HepG2 (cell line): Measurements from ENCODE around the gene BRD8. TPM values are rescaled to one million over a fixed set of nuclear protein-coding genes. Genes with fewer than 3 reads are reported as not detected.

Experiments used
- ATAC-seq: fragments of 200-7000 bp; cut with Tn5 transposase; 3 replicates; pipeline ENCODE4 v1.9.1; 2020; ENCODE audit warnings: mild to moderate bottlenecking, moderate library complexity
- BruUV-seq: library from RNA; stranded (reverse); fragments of 400-500 nt; replicated peaks from 2 replicates; lab custom pipeline; 2021; lab: Mats Ljungman, UMichigan
- CTCF ChIA-PET: fragments of 300-600 bp; formaldehyde crosslinking; extraction: SDS; loops from one replicate; lab custom pipeline; 2021; ENCODE audit warnings: low total read pairs, inconsistent platforms, low intra/inter-chr PET ratio; lab: Yijun Ruan, JAX
- POLR2A ChIA-PET: fragments of 350-600 bp; sonication (Branson Sonifier 250); formaldehyde crosslinking; loops from one replicate; lab custom pipeline; 2020; ENCODE audit warnings: antibody characterized with exemption, inconsistent platforms; lab: Yijun Ruan, JAX
- DNase-seq: peaks from one replicate; pipeline ENCODE4 v3.0.0-alpha.2; 2015; ENCODE audit warnings: low spot score
- FAIRE-seq: peaks from 3 replicates; lab custom pipeline; 2011; peaks lifted over from hg19 to GRCh38; lab: Jason Lieb, UNC
- H2AFZ ChIP-seq: one replicate; pipeline ENCODE4 v1.6.1; 2011; ENCODE audit warnings: low read length, inconsistent platforms
- H3K27ac ChIP-seq: fragments of 300-600 bp; 3 replicates; pipeline ENCODE4 v1.8.0; 2011; ENCODE audit warnings: mixed run types, mild to moderate bottlenecking, mixed read lengths, low read length, inconsistent platforms; ENCODE audit not compliant: insufficient read depth; ENCODE audit errors: extremely low read length
- H3K27me3 ChIP-seq, 2 experiments: fragments of 200-600 bp in 1 of 2; 2 replicates in 1 of 2; 3 replicates in 1 of 2; pipeline versions ENCODE4 v1.6.0 to v1.8.0; 2011; ENCODE audit warnings: low read length in 2 of 2, mild to moderate bottlenecking in 2 of 2, moderate library complexity in 2 of 2, inconsistent platforms in 1 of 2; ENCODE audit not compliant: insufficient read depth in 2 of 2, control insufficient read depth in 1 of 2
- H3K36me3 ChIP-seq, 2 experiments: fragments of 200-600 bp in 1 of 2; replicated peaks in 1 of 2; 2 replicates in 1 of 2; 3 replicates in 1 of 2; pipeline versions ENCODE4 v1.5.1 to v1.8.0; 2011; ENCODE audit warnings: low read length in 2 of 2, inconsistent platforms in 1 of 2; ENCODE audit not compliant: insufficient read depth in 2 of 2, control insufficient read depth in 1 of 2
- H3K4me1 ChIP-seq: 2 replicates; pipeline ENCODE4 v1.5.1; 2012; ENCODE audit warnings: low read length, inconsistent platforms; ENCODE audit not compliant: insufficient read depth
- H3K4me2 ChIP-seq: 2 replicates; pipeline ENCODE4 v1.6.0; 2011; ENCODE audit warnings: low read depth, low read length, inconsistent platforms
- H3K4me3 ChIP-seq, 3 experiments: fragments of 200-600 bp in 1 of 3; sonication (generic), shearing (Covaris generic) in 1 of 3; replicated peaks in 1 of 3; 2 replicates each; pipeline ENCODE4 v1.5.1; 2011 to 2016; ENCODE audit warnings: low read length in 3 of 3, inconsistent platforms in 2 of 3, low read depth in 2 of 3, mild to moderate bottlenecking in 2 of 3, control low read depth in 1 of 3, mixed read lengths in 1 of 3; ENCODE audit not compliant: insufficient read depth in 1 of 3
- H3K79me2 ChIP-seq: one replicate; pipeline ENCODE4 v1.6.1; 2011; ENCODE audit warnings: low read length, inconsistent platforms; ENCODE audit not compliant: insufficient read depth
- H3K9ac ChIP-seq: 2 replicates; pipeline ENCODE4 v1.6.0; 2011; ENCODE audit warnings: mild to moderate bottlenecking, low read depth, low read length, inconsistent platforms; ENCODE audit not compliant: insufficient read depth
- H3K9me3 ChIP-seq: 2 replicates; pipeline ENCODE4 v1.5.1; 2012; ENCODE audit warnings: mild to moderate bottlenecking, low read length
- H4K20me1 ChIP-seq: 2 replicates; pipeline ENCODE4 v1.6.0; 2011; ENCODE audit warnings: inconsistent platforms, mild to moderate bottlenecking, low read length, moderate library complexity; ENCODE audit not compliant: insufficient read depth
- NFRKB ChIP-seq: fragments of 450-650 bp; IDR thresholded peaks from 2 replicates; pipeline ENCODE4 v1.6.1; 2017
- TMF1 ChIP-seq: sonication (generic); formaldehyde crosslinking; IDR thresholded peaks from 2 replicates; pipeline ENCODE4 v1.8.1; 2022; ENCODE audit warnings: low read depth, missing genetic modification reagents
- ZNF101 ChIP-seq: sonication (generic); formaldehyde crosslinking; IDR thresholded peaks from 2 replicates; pipeline ENCODE4 v1.4.0; 2020; ENCODE audit warnings: mild to moderate bottlenecking, low read depth, missing genetic modification reagents, borderline replicate concordance
- WGBS: methylation state at CpG from one replicate; pipeline ENCODE4 v1.1.6; 2017; ENCODE audit warnings: low lambda C conversion rate; 5-methylcytosine and 5-hydroxymethylcytosine counted together
- in situ Hi-C: cut with HindIII; loops from 2 replicates; pipeline ENCODE4 v1.10.0; 2017; ENCODE audit warnings: low pct_unique_long_range_greater_than_20kb; ENCODE audit not compliant: extremely low pct_ligation_motif_present
- intact Hi-C: fragments of 100-400 bp; cut with micrococcal nuclease; formaldehyde crosslinking; loops from one replicate; pipeline ENCODE4 v1.10.0; 2022; ENCODE audit not compliant: unreplicated experiment
- polyA plus RNA-seq, 8 experiments: library from polyadenylated mRNA; depleted of rRNA in 3 of 8; stranded (reverse) in 7 of 8; unstranded in 1 of 8; fragments of >200 nt; fragmentation: Illumina TruSeq in 4 of 8; extraction: Trizol in 4 of 8; gene quantifications; 2 replicates each; pipeline versions ENCODE4 v1.2.1 to v1.2.3, GENCODE V29; 2011 to 2016; ENCODE audit warnings: low read depth in 4 of 8, missing spikeins in 1 of 8, mixed read lengths in 1 of 8; ENCODE audit not compliant: insufficient read depth in 1 of 8
- total RNA-seq, 5 experiments: library from RNA; depleted of rRNA; stranded (reverse); fragments of >200 nt; fragmentation: Illumina TruSeq; extraction: Trizol; gene quantifications; 2 replicates each; pipeline ENCODE4 v1.2.3, GENCODE V29; 2016; ENCODE audit warnings: low read depth in 1 of 5
- TF ChIP-seq, protein P1 (sequence below): IDR thresholded peaks from 2 replicates; pipeline ENCODE4 v1.6.1; 2018; ENCODE audit warnings: missing genetic modification reagents
- TF ChIP-seq, protein P2 (sequence below): sonication (generic); formaldehyde crosslinking; IDR thresholded peaks from 2 replicates; pipeline ENCODE4 v1.5.0; 2020; ENCODE audit warnings: missing genetic modification reagents
- TF ChIP-seq, protein P3 (sequence below): fragments of 450-650 bp; IDR thresholded peaks from 2 replicates; pipeline ENCODE4 v1.6.1; 2016

Gene BRD8
- total and polyA plus RNA-seq, 2 of the 13 experiments (the other 11 are each of a cell fraction or from before 2014, with no cell fraction given): 62.5 to 71.1 TPM

DNA sequence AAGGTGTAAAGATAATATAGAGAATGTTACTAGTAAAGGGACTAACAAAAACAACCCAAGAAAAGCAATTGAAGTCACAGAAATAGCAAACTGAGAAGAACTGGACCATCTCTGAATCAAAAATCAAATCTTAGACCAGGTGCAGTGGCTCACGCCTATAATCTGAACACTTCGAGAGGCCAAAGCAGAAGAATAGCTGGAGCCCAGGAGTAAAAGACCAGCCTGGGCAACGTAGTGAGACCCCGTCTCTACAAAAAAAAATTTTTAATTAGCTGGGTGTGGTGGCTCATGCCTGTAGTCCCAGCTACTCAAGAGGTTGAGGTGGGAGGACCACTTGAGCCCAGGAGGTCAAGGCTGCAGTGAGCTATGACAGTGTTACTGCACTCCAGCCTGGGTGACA lies 67.2 kb downstream of the BRD8 start:
- Histone ChIP-seq H3K27ac (no peak overlapping the region), H3K9ac (no peak overlapping the region), H3K27me3 (no peaks in the 10 kb centered on the region), H4K20me1 (no peaks in the 10 kb centered on the region), H3K9me3 (no peaks in the 10 kb centered on the region), H2AFZ (no peak overlapping the region), H3K4me1 (peaks cover 12% of the 10 kb centered on the region), H3K79me2 (no peaks in the 10 kb centered on the region), H3K4me3 (no peak overlapping the region), H3K4me2 (no peak overlapping the region), H3K36me3 (no peaks in the 10 kb centered on the region)
- 25% methylated on average over 4 of the region's 4 CpGs for WGBS
- DNase-seq: no peak
- POLR2A ChIA-PET: no interaction called here
- in situ Hi-C loops (no loop called here), intact Hi-C loops (no loop called here)
- FAIRE-seq: no peak
- CTCF ChIA-PET: no interaction called here
- no peak for ATAC-seq
- no TSS peak for BruUV-seq
- TF ChIP-seq, protein P1, sequence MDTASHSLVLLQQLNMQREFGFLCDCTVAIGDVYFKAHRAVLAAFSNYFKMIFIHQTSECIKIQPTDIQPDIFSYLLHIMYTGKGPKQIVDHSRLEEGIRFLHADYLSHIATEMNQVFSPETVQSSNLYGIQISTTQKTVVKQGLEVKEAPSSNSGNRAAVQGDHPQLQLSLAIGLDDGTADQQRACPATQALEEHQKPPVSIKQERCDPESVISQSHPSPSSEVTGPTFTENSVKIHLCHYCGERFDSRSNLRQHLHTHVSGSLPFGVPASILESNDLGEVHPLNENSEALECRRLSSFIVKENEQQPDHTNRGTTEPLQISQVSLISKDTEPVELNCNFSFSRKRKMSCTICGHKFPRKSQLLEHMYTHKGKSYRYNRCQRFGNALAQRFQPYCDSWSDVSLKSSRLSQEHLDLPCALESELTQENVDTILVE (CRISPR knock-in tag): no peak
- TF ChIP-seq TMF1 (CRISPR knock-in tag) (no peak), NFRKB (no peak), ZNF101 (CRISPR knock-in tag) (no peak)
- TF ChIP-seq, protein P2, sequence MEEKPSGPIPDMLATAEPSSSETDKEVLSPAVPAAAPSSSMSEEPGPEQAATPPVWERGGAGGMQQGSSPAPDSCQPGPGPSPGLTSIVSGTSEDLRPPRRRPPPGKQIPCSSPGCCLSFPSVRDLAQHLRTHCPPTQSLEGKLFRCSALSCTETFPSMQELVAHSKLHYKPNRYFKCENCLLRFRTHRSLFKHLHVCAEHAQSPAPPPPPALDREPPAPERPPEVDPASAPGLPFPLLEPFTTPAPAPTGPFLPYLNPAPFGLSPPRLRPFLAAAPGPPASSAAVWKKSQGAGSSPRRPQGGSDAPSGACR (CRISPR knock-in tag): no peak
- TF ChIP-seq, protein P3, sequence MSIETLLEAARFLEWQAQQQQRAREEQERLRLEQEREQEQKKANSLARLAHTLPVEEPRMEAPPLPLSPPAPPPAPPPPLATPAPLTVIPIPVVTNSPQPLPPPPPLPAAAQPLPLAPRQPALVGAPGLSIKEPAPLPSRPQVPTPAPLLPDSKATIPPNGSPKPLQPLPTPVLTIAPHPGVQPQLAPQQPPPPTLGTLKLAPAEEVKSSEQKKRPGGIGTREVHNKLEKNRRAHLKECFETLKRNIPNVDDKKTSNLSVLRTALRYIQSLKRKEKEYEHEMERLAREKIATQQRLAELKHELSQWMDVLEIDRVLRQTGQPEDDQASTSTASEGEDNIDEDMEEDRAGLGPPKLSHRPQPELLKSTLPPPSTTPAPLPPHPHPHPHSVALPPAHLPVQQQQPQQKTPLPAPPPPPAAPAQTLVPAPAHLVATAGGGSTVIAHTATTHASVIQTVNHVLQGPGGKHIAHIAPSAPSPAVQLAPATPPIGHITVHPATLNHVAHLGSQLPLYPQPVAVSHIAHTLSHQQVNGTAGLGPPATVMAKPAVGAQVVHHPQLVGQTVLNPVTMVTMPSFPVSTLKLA: no peak
